SHP77 (cell line): ENCODE data around the gene SPRYD7.
"Not testable (repeated sequence)": the region's sequence is repeated elsewhere in the genome, so short reads cannot be mapped to it uniquely, and the experiment has no call there.

Experiments
- DNase-seq, 2 experiments: peaks; one replicate each; lab custom pipeline; 2025; lab: John Stamatoyannopoulos, UW

Gene SPRYD7

GRCh38 chr13:49932868-49933267, 3.3 kb downstream of the SPRYD7 start:
- no peak for DNase-seq

- DNase-seq: no peak
Observed at GRCh38 chr13:49932066-49932465, 4.1 kb downstream of the SPRYD7 start.

DNA sequence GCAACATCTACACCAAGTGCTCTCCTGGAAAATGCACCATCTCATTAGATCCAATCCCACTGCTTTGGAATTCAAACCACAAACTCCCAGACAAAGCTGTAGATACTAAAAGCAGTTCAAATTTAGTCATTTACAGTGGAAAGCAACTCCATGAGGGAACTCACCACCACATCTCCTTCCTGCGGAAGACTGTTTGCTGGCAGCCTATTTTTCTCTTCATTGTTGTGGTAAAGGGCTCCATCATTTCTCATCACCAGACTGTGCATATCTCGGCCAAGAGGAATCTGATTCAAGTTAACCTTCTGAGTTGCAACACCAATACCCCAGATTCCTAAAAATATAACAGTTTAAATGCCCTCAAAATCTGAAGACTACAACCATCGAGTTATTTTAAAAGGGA, 8.4 kb downstream of the SPRYD7 start:
- no peak for DNase-seq

DNA sequence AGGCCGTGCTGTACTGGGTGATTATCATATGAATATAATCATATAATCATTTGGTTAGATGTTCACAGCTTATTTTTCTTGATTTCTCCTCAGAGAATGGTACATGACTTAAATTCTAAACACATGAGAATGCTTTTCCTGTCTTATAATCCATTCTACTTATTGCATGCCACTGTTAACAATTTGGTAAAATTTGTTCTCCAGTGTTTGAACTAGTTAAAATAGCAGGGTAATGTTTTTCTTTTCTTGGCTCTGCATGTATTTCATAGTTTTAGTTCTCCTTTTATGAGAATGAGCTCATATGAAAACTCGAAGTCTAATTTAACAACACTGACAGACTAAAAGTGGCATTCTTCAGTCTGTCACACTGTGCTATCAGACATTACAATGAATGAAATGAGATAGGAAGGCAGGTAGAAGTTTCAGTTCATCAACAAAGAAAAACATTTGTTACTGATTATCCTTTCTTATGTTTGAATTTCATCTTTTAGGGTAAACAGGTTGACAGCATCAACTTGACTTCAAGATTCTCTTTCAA, 10.2 kb downstream of the SPRYD7 start:
- DNase-seq: no peak

- DNase-seq: no peak
Observed at GRCh38 chr13:49922301-49922700, 13.8 kb downstream of the SPRYD7 start.

GRCh38 chr13:49920969-49921368, 15.2 kb downstream of the SPRYD7 start:
- DNase-seq: not testable (repeated sequence)

GRCh38 chr13:49918106-49918505, 18.0 kb downstream of the SPRYD7 start:
- not testable (repeated sequence) for DNase-seq

GRCh38 chr13:49914947-49915346, 21.2 kb downstream of the SPRYD7 start:
- DNase-seq: no peak

GRCh38 chr13:49908637-49909036, 27.5 kb downstream of the SPRYD7 start:
- no peak for DNase-seq

GRCh38 chr13:49904729-49905456, 31.2 kb downstream of the SPRYD7 start:
- DNase-seq: no peak

DNA sequence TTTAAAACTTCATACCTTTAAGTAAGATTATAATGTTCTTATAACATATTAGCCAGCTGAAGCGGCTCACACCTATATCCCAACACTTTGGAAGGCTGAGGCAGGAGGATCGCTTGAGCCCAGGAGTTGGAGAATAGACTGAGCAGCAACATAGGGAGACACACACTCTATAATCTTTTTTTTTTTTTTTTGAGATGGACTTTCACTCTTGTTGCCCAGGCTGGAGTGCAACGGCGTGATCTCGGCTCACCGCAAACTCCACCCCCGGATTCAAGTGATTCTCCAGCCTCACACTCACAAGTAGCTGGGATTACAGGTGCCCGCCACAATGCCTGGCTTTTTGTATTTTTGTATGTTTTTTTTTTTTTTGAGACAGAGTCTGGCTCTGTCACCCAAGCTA, 37.3 kb downstream of the SPRYD7 start:
- DNase-seq: no peak

DNA sequence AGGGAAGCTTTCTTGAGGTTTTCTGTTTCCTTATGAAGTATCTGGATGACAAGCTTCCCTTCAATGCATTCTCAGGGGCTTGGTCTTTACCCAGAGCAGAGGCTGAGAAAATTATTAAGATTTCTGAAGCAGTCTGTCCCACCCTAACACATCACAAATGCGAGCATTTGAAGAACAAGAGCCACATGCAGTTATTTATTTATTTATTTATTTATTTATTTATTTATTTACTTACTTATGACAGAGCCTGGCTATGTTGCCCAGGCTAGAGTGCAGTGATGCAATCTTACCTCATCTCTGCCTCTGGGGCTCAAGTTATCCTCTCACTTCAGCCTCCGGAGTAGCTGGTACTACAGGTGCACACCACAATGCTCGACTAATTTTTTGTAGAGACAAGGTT, 38.4 kb downstream of the SPRYD7 start:
- no peak for DNase-seq

GRCh38 chr13:49895826-49896225, 40.3 kb downstream of the SPRYD7 start:
- DNase-seq: no peak

- no peak for DNase-seq
Observed at GRCh38 chr13:49893591-49893990, 42.5 kb downstream of the SPRYD7 start.

- no peak for DNase-seq
Observed at GRCh38 chr13:49890376-49890775, 45.8 kb downstream of the SPRYD7 start.

GRCh38 chr13:49878682-49879081, 57.5 kb downstream of the SPRYD7 start:
- no peak for DNase-seq

DNA sequence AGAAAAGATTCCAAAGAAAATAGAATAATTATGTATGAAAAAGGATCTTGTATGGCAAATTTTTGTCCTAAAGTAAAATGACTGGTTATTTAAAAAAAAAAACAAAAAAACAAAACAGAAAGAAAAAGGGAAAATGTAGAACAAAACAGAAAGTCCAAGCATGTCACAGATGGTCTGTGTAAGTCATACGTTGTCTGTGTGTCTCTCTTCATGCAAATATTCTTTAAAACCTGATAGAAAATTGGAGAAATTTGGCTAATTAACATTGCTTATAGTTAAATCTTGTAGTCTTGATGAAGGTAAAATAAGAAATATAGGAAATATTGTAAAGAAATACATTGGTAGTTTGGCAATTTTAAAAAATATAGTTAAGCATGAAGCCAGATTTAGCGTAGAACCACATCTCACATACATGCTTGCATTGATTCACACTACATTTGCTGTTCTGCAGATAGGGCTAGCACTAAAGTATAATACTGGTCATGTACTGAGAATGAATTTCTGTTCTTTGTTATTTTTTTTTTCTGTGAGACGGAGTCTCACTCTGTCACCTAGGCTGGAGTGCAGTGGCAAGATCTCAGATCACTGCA, 58.4 kb downstream of the SPRYD7 start:
- DNase-seq: no peak

- no peak for DNase-seq
Observed at GRCh38 chr13:49874430-49874829, 61.7 kb downstream of the SPRYD7 start.

DNA sequence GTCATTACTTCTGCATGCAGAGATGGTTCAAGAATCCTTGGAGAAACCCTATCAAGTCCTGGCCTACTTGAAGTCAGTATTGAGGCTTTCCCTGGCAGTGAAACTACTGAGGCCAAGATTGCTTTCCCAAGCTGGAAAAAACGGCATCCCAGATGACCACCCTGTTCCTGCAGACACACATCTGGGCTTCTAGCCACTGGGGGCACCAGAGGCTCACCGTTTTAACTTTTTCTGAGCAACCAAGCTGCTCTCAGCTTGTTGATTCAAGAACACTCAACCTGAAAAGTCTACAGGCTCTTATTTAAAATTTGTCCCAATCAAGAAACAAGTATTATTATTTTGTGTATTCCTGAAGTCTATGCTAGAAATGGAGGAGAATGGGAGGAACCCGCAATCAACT, 66.6 kb downstream of the SPRYD7 start:
- DNase-seq: peak in 1 of 2 experiments; percentile 11

DNA sequence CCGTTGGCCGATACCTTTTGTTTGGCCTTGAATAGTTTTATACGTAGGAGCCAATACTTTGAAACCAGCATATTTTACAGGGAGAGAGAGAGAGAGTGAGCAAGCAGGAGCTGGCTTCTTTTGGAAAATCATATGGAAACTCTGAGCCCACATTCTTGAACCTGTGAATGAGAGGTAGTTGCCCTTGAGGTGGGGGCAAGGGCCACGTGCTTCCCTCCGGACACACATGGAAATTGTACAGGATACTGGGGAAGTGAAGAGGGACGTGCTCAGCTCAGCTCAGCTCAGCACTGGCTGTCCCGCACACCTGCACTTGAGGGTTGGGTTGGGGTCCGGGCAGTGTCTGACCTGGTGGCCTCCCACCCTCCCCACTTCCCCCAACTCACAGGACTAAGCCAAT, 68.3 kb downstream of the SPRYD7 start:
- DNase-seq: no peak

- no peak for DNase-seq
Observed at GRCh38 chr13:49865218-49865617, 70.9 kb downstream of the SPRYD7 start.

- DNase-seq: no peak
Observed at GRCh38 chr13:49864509-49864908, 71.6 kb downstream of the SPRYD7 start.
